Panc1 (cell line): Measurements from ENCODE around the gene SESTD1. TPM values are rescaled to one million over a fixed set of nuclear protein-coding genes. Genes with fewer than 3 reads are reported as not detected.

ENCODE experiments used
- ATAC-seq: fragments of 200-7000 bp; cut with Tn5 transposase; 2 replicates; pipeline ENCODE4 v1.9.1; 2020; ENCODE audit warnings: mild to moderate bottlenecking, moderate library complexity
- BruUV-seq: library from RNA; stranded (reverse); fragments of 400-500 nt; replicated peaks from 2 replicates; lab custom pipeline; 2021; lab: Mats Ljungman, UMichigan
- CTCF ChIA-PET: fragments of 300-600 bp; sonication (Branson Sonifier 250); formaldehyde crosslinking; loops from one replicate; lab custom pipeline; 2022; ENCODE audit warnings: antibody characterized with exemption; lab: Charles Lee
- POLR2A ChIA-PET: fragments of 300-600 bp; sonication (Branson Sonifier 250); formaldehyde crosslinking; loops from one replicate; lab custom pipeline; 2022; ENCODE audit warnings: antibody characterized with exemption; lab: Charles Lee
- DNase-seq: peaks from one replicate; pipeline ENCODE4 v3.0.0-alpha.2; 2010; ENCODE audit warnings: low read depth, low spot score
- H3K27ac ChIP-seq: 2 replicates; pipeline ENCODE4 v1.5.1; 2011; ENCODE audit warnings: mild to moderate bottlenecking, low read length, inconsistent platforms
- H3K27me3 ChIP-seq: fragments of 200-500 bp; sonication (Bioruptor generic); 2 replicates; pipeline ENCODE4 v1.6.0; 2014; ENCODE audit warnings: low read length, inconsistent platforms; ENCODE audit not compliant: control insufficient read depth, insufficient read depth
- H3K36me3 ChIP-seq: fragments of 200-500 bp; sonication (Bioruptor generic); 2 replicates; pipeline ENCODE4 v1.5.1; 2014; ENCODE audit warnings: inconsistent platforms, mild to moderate bottlenecking, low read length, moderate library complexity; ENCODE audit not compliant: control insufficient read depth, insufficient read depth
- H3K4me1 ChIP-seq: 2 replicates; pipeline ENCODE4 v1.5.1; 2011; ENCODE audit warnings: inconsistent platforms, mild to moderate bottlenecking, low read length, moderate library complexity; ENCODE audit not compliant: control insufficient read depth, insufficient read depth
- H3K4me3 ChIP-seq, 2 experiments: 2 replicates each; pipeline ENCODE4 v1.5.1; 2011 to 2012; ENCODE audit warnings: low read depth in 2 of 2, low read length in 2 of 2, mild to moderate bottlenecking in 2 of 2, inconsistent platforms in 1 of 2, moderate library complexity in 1 of 2
- H3K9me3 ChIP-seq: fragments of 200-500 bp; sonication (Bioruptor generic); 2 replicates; pipeline ENCODE4 v1.5.1; 2014; ENCODE audit warnings: low read depth, mild to moderate bottlenecking, inconsistent platforms, low read length, moderate library complexity; ENCODE audit not compliant: control insufficient read depth, insufficient read depth
- CTCF ChIP-seq: fragments of 450-650 bp; IDR thresholded peaks from 2 replicates; pipeline ENCODE4 v1.5.1; 2017; ENCODE audit warnings: mild to moderate bottlenecking
- POLR2AphosphoS5 ChIP-seq: IDR thresholded peaks from 2 replicates; pipeline ENCODE4 v1.6.1; 2012; ENCODE audit warnings: mild to moderate bottlenecking, low read depth, low read length, moderate library complexity
- REST ChIP-seq, 2 experiments: IDR thresholded peaks; 2 replicates each; pipeline ENCODE4 v1.6.1; 2011 to 2012; ENCODE audit warnings: low read depth in 2 of 2, control low read depth in 1 of 2, low read length in 1 of 2, mild to moderate bottlenecking in 1 of 2, moderate library complexity in 1 of 2; ENCODE audit not compliant: insufficient read depth in 1 of 2
- SIN3A ChIP-seq: IDR thresholded peaks from 2 replicates; pipeline ENCODE4 v1.6.1; 2012; ENCODE audit warnings: low read depth, mild to moderate bottlenecking, low read length, moderate library complexity, borderline replicate concordance; ENCODE audit not compliant: insufficient read depth
- TCF7L2 ChIP-seq: IDR thresholded peaks from 2 replicates; pipeline ENCODE4 v1.6.1; 2011; ENCODE audit warnings: mild to moderate bottlenecking, low read depth, low read length, inconsistent platforms
- in situ Hi-C: cut with HindIII; loops from 2 replicates; pipeline ENCODE4 v1.10.0; 2016; ENCODE audit warnings: low sequenced_read_pairs, low pct_unique_long_range_greater_than_20kb
- intact Hi-C: fragments of 100-400 bp; cut with micrococcal nuclease; formaldehyde crosslinking; loops from one replicate; pipeline ENCODE4 v1.10.0; 2022; ENCODE audit not compliant: unreplicated experiment
- total RNA-seq: library from RNA; stranded (reverse); gene quantifications from one replicate; pipeline ENCODE4 v1.2.1, GENCODE V29; 2021; ENCODE audit not compliant: unreplicated experiment

SESTD1 gene
- total RNA-seq, 1 experiment from 2014 or later, result 31.3 TPM

- POLR2A ChIA-PET, result no interaction called here
- Histone ChIP-seq H3K4me3 (no peak overlapping the region), H3K9me3 (no peaks in the 10 kb centered on the region), H3K4me1 (no peaks in the 10 kb centered on the region), H3K27ac (no peak overlapping the region), H3K36me3 (no peaks in the 10 kb centered on the region; the same call in 1 of the 2 replicates), H3K27me3 (no peaks in the 10 kb centered on the region)
- in situ Hi-C loops (no loop called here), intact Hi-C loops (loop anchor here (10.0 kb wide), 1 partner anchor 329 kb away; no protein-coding TSS in a partner anchor)
- no peak for DNase-seq
- CTCF ChIA-PET, result no interaction called here
- no peak for ATAC-seq
- BruUV-seq, result no TSS peak
- TF ChIP-seq TCF7L2 (no peak), SIN3A (no peak), CTCF (no peak), REST (IDR thresholded peaks at IDR 0.05; ENCODE audit: insufficient read depth in 1 of 2, low read depth in 2 of 2, low read length in 1 of 2) (no peak), POLR2AphosphoS5 (no peak)
These were observed 140.3 kb downstream of the SESTD1 start for GRCh38 chr2:179124282-179124681.

GRCh38 chr2:179123272-179123662, 141.4 kb downstream of the SESTD1 start:
- TF ChIP-seq SIN3A (no peak), REST (IDR thresholded peaks at IDR 0.05; ENCODE audit: insufficient read depth in 1 of 2, low read depth in 2 of 2, low read length in 1 of 2) (no peak), CTCF (no peak), TCF7L2 (no peak), POLR2AphosphoS5 (no peak)
- H3K27me3 ChIP-seq, result no peaks in the 10 kb centered on the region
- H3K36me3 ChIP-seq, result no peaks in the 10 kb centered on the region; the same call in 1 of the 2 replicates
- BruUV-seq, result no TSS peak
- H3K27ac ChIP-seq, result no peak overlapping the region
- ATAC-seq, result no peak
- no peaks in the 10 kb centered on the region for H3K9me3 ChIP-seq
- no peak overlapping the region for H3K4me3 ChIP-seq
- intact Hi-C loops, result loop anchor here (10.0 kb wide), 1 partner anchor 328 kb away; no protein-coding TSS in a partner anchor
- no peak for DNase-seq
- in situ Hi-C loops, result no loop called here
- ChIA-PET CTCF (no interaction called here), POLR2A (no interaction called here)
- no peaks in the 10 kb centered on the region for H3K4me1 ChIP-seq
